ENCODE results near the gene MRPS15.
"Not testable (repeated sequence)": the region's sequence is repeated elsewhere in the genome, so short reads cannot be mapped to it uniquely, and the experiment has no call there.

MRPS15 gene

DNA sequence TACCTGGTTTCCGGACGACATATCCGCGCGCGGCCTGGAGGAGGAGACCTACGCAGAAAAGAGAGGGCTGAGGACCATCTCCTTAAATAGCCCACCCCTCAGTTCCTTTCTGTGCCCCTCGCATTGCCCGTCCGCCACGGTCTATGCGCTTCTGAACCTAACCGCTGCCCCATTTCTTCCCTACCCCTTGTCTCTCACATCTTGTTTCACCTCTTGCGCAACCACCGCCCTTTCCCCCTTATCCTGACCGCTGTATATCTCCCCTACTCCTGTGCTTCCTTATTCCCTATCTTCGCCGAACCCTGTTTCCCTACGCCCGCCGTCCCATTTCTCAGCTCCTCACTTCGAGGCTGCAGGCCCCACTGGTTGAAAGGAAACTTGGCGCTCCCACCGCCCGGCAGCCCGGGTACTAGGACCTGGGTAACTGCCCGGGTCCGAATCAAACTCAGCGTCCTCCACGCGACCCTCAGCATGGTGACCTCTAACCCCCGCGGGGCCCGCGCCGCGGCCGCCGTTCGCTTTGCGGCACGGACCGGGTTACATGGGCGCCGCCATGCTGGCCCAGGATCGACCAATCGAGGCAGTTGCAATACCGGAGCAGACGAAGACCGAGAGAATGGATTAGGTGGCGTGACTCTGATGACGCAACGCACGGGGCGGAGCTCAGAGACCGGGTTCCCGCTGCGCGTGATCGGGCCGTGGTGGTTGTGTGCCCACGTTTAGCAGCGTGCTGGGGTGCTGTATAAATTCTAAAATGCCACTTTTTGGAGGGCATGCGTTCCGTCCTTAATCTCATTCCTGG lies at the start of gene MRPS15:
Gene MRPS15, minus strand, starts transcription at position 582 of the 802 bp plus-strand sequence. Its CDS starts 109 bp downstream, at position 473.
- peak; percentile 88 to 91 for DNase-seq

DNA sequence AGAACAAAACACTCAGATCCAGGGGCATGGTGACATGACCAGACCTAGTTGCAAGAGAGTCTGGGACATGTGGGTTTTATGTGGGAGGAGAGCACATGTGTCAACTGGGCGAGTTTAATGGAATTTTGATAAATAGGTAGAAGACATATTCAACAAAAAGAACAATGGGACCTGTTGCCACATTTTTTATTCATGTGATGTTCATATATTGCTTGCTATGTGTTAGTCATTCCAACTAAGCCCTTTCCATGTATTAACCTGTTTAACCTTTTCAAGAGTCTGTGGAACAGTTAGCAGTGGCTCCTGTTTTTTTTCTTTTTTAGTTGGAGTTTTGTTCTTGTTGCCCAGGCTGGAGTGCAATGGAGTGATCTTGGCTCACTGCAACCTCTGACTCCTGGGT lies 48.7 kb upstream of the MRPS15 start:
- no peak for DNase-seq

DNA sequence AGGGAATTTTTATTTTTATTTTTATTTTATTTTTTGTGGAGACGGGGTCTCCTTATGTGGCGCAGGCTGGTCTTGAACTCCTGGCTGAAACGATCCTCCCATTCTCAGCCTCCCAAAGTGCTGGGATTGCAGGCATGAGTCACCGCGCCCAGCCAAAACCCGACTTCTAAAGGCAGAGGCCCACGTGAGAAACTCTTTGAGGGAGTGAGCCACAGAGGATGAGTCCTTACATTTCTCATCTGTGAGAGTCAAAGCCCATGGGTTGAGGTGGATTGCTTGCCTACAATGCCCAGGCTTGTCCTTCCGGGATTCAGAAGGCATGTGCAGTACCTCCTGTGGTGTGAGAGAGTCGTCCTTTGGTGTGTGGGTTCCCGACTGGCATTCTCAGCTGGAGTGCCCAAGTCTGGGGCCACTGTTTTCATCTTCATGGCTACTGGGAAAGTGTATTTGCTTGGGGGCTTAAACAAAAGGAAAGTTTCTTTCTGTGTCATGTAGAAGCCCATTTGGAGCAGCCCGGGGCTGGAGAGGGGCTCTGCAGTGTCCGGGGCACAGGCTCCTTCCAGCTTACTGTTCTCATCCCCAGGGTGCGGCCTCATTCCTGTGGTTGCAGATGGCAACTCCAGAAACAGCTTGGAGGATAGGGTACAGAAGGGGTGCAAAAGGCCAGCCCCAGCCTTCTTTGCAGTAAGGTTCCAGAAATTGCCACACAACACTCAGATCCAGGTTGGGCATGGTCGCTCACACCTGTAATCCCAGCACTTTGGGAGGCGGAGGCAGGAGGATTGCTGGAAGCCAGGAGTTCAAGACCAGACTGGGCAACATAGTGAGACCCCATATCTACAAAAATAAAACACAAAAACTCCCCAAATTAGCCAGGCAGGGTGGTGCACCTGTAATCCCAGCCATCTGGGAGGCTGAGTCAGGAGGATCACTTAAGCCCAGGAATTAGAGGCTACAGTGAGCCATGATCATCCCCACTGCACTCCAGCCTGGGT lies 47.9 kb upstream of the MRPS15 start:
- no peak for DNase-seq

DNA sequence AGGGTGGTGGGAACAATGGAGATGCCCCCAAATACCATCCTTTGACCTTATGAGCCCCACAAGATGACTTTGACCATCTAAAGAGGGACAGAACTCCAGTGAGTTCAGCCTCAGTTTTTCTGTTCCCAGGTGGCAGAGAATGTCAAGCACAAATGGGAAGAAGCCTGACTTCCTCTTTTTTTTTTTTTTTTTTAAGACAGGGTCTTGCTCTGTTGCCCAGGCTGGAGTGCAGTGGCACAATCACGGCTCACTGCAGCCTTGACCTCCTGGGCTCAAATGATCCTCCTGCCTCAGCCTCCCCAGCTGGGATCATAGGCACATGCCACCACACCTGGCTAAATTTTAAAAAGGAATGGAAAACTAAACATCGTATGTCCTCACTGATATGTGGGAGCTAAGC lies 47.0 kb upstream of the MRPS15 start:
- DNase-seq: not testable (repeated sequence)

DNA sequence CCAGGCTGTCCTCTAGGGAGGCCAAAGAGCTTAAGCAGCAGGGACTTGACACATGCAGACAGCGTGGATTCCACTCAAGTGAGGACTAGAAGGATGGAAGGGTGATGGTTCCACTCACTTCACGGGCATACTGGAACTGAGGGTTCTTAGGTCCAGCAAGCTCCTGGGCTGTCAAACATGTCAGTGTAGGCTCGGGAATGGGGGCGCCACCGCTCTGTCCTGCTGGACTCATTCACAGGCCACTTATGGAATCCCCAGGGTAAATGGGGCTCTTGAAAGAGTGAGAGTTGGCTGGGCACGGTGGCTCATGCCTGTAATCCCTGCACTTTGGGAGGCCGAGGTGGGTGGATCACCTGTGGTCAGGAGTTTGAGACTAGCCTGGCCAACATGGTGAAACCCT lies 46.2 kb upstream of the MRPS15 start:
- no peak for DNase-seq

GRCh38 chr1:36508257-36508656 lies 44.1 kb upstream of the MRPS15 start:
- no peak for DNase-seq

DNA sequence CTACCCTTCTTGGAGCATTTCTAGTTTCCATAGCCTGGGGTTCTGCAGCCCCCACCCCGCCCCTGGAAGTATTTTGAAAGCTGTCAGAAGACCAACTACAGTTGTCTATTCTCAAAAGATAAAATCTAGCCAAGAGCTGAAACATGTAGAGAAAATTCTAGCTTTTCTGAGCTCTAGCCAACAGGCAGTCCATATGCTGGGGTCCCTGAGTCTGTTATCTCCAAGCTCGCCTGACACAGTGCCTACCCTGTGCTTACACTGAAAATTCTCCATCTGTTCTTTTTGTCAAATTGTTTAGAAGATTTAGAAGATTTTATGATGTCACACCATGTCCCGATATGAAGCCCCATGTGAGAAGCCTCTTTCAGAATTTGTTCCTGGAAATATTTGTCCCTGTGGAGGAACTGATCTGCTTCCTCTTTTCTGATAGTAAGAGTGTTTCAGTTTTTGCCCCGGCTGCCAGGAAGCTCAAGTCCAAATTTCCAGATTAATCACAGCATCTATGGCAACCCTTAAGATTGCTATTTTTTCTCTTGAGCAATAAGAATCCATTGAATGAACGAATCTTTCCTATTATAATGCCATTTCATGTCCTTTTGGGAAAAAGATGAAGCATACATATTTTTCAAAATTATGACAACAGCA lies 42.2 kb upstream of the MRPS15 start:
- no peak for DNase-seq

DNA sequence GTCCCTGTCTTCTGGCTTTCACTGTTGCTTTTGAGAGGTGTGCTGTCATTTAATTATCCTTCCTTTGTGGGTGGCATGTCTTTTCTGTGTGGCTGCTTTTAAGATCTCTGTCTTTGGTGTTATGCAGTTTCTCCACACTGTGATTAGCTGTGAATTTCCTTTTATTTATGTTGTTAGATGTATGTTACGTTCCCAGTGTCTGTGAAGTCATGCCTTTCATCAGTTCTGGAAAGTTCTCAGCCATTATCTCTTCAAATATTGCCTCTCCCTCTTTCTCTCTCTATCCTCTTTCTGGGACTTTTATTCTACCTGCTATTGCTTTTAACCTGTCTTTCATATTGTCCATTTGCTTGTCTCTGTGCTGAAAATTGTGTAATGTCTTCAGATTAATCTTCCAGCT lies 39.5 kb upstream of the MRPS15 start:
- no peak for DNase-seq

DNA sequence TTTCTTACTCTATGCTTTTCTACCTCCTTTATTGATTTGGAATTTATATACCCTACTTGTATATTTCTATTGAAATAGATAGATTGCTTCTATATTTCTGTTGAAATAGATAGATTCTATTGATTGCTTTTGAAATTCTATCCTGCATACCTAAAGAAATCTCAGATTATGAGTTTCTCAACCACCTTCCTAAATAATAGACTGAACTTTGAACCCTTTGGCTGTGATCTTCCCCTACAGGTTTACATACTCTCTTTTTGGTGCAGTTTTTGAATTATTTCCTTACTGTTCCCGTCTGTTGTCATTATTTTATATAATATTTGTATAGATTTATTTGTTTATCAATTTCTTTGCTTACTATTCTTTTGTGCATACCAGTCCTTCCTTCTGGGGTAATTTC lies 39.0 kb upstream of the MRPS15 start:
- no peak for DNase-seq

GRCh38 chr1:36502616-36503015 lies 38.4 kb upstream of the MRPS15 start:
- no peak for DNase-seq

GRCh38 chr1:36501911-36502310 lies 37.7 kb upstream of the MRPS15 start:
- DNase-seq: not testable (repeated sequence)

DNA sequence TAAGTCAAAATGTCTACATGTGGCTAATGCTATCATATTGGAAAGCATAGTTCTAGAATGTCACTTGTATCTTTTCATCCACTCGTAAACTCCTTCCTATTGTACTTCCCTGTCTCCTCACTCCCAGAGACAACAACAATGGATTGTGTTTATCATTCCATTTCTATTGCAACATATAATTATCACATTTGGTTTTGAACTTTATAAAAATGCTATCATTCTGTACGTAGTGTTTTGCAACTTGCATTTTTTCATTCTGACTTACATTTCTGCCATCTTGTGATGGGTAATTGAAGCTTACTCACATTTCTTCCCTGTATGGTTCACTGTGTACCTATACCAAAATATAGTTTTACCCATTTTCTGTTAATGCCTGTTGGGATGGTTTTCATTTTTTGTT lies 33.0 kb upstream of the MRPS15 start:
- DNase-seq: no peak

DNA sequence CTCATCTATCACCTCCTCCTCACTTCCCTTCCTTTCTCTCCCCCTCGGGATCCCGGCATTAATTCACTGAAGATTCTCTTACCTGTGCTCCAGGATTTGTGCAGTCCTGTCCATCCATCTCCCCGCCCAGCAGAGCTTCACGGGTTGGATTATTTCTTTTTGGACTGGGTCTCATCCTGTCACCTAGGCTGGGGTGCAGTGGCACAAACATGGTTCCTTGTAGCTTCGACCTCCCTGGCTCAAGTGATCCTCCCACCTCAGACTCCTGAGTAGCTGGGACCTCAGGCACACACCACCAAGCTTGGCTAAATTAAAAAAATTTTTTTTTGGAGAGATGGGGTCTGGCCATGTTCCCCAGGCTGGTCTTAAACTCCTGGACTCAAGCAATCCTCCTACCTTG lies 30.8 kb upstream of the MRPS15 start:
- no peak for DNase-seq

GRCh38 chr1:36493524-36493923 lies 29.3 kb upstream of the MRPS15 start:
- no peak for DNase-seq

DNA sequence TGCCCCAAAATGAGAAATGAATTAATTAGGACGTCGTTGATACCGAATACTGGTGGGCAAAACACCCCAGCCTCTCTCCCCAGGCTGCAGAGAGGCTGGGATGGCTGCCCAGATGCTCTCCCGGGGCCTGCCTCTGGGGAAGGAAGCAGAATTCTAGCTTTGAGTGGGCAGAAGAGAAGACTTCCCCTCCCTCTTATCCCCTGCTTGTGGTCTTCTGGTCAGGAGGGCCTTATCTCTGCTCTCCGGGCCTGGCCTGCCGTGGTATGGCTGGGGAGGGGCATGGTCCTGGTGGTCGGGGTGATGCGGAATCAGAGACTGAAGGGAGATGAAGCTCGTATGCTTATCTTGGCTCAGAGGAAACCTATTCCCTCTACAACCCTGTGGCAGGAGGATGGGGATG lies 28.3 kb upstream of the MRPS15 start:
- DNase-seq: no peak

DNA sequence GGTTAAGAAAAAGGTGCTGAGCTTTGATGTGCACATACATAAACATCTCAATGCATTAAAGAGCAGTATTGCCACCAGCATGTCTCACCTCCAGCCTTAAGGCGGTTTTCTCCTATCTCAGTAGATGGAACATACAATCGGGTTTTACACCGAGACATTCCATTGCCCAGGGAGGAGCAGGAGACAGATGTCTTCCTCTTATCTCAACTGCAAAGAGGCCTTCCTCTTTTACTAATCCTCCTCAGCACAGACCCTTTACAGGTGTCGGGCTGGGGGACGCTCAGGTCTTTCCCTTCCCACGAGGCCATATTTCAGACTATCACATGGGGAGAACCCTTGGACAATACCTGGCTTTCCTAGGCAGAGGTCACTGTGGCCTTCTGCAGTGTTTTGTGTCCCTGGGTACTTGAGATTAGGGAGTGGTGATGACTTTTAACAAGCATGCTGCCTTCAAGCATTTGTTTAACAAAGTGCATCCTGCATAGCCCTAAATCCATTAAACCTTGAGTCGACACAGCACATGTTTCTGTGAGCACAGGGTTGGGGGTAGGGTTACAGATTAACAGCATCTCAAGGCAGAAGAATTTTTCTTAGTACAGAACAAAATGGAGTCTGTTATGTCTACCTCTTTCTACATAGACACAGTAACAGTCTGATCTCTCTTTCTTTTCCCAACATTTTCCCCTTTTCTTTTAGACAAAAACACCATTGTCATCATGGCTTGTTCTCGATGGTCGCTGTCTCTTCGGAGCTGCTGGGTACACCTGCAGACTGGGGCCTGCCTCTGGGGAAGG lies 25.3 kb upstream of the MRPS15 start:
- DNase-seq: not testable (repeated sequence)

GRCh38 chr1:36487906-36488305 lies 23.7 kb upstream of the MRPS15 start:
- DNase-seq: no peak

DNA sequence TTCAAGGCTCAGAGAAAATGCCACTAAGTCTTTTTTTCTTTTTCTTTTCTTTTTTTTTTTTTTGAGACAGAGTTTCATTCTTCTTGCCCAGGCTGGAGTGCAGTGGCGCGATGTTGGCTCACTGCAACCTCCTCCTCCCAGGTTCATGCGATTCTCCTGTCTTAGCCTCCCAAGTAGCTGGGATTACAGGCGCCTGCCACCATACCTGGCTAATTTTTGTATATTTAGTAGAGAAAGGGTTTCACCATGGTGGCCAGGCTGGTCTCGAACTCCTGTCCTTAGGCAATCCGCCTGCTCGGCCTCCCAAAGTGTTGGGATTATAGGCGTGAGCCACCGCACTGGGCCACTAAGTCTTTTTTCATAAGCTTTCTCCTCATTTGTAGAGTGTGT lies 23.1 kb upstream of the MRPS15 start:
- not testable (repeated sequence) for DNase-seq

- peak; percentile 97 for DNase-seq
These were observed 22.5 kb upstream of the MRPS15 start for GRCh38 chr1:36486439-36487335.

DNA sequence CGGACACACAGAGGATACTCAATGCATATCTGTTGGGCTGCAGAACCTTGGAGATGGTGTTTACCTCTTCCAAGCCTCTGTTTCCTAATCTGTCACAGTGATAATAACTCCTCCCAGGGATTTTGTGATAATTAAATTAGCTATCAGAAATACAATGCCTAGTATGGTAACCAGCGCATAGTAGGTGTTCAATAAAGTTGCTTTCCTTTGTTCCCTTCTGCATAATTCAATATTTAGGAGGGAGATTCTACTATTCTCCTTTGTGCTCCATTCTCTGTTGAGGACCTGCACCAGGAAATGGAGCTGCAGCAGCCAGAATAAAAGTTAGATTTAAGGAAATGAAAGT lies 21.9 kb upstream of the MRPS15 start:
- DNase-seq: no peak

GRCh38 chr1:36484099-36484498 lies 19.9 kb upstream of the MRPS15 start:
- no peak for DNase-seq
